DND-41 (cell line): ENCODE results near the gene HCN4.

ENCODE experiments used
- ATAC-seq: fragments of 200-7000 bp; cut with Tn5 transposase; 3 replicates; pipeline ENCODE4 v1.9.1; 2021; ENCODE audit warnings: low read depth; ENCODE audit not compliant: insufficient read depth
- DNase-seq: peaks from one replicate; pipeline ENCODE4 v3.0.0-alpha.2; 2020
- H2AFZ ChIP-seq: 2 replicates; pipeline ENCODE4 v1.6.0; 2012; ENCODE audit warnings: low read depth, low read length
- H3K27ac ChIP-seq: 2 replicates; pipeline ENCODE4 v1.5.1; 2012; ENCODE audit warnings: low read length, inconsistent platforms
- H3K27me3 ChIP-seq: fragments of 200-600 bp; sonication (generic); 2 replicates; pipeline ENCODE4 v1.6.0; 2012; ENCODE audit warnings: low read length, mild to moderate bottlenecking, inconsistent platforms; ENCODE audit not compliant: insufficient read depth, poor library complexity
- H3K36me3 ChIP-seq: 2 replicates; pipeline ENCODE4 v1.5.1; 2012; ENCODE audit warnings: low read length, inconsistent platforms; ENCODE audit not compliant: insufficient read depth
- H3K4me1 ChIP-seq: 2 replicates; pipeline ENCODE4 v1.5.1; 2012; ENCODE audit warnings: mild to moderate bottlenecking, low read length; ENCODE audit not compliant: insufficient read depth
- H3K4me2 ChIP-seq: 2 replicates; pipeline ENCODE4 v1.6.0; 2012; ENCODE audit warnings: mild to moderate bottlenecking, moderate library complexity, low read length, inconsistent platforms; ENCODE audit not compliant: insufficient read depth
- H3K4me3 ChIP-seq, 2 experiments: fragments of 200-600 bp in 1 of 2; shearing (Covaris generic) in 1 of 2; 2 replicates each; pipeline ENCODE4 v1.5.1; 2012 to 2016; ENCODE audit warnings: inconsistent platforms in 2 of 2, low read length in 2 of 2, mild to moderate bottlenecking in 2 of 2, low read depth in 1 of 2, moderate library complexity in 1 of 2
- H3K79me2 ChIP-seq: 2 replicates; pipeline ENCODE4 v1.6.0; 2012; ENCODE audit warnings: low read length, inconsistent platforms; ENCODE audit not compliant: insufficient read depth
- H3K9ac ChIP-seq: 2 replicates; pipeline ENCODE4 v1.6.0; 2012; ENCODE audit warnings: low read depth, mild to moderate bottlenecking, inconsistent platforms, low read length, moderate library complexity
- H3K9me3 ChIP-seq: 2 replicates; pipeline ENCODE4 v1.5.1; 2012; ENCODE audit warnings: low read length, moderate library complexity, mild to moderate bottlenecking, inconsistent platforms; ENCODE audit not compliant: insufficient read depth, severe bottlenecking
- H4K20me1 ChIP-seq: 2 replicates; pipeline ENCODE4 v1.6.0; 2012; ENCODE audit warnings: low read length; ENCODE audit not compliant: insufficient read depth
- CTCF ChIP-seq: IDR thresholded peaks from 2 replicates; pipeline ENCODE4 v1.5.1; 2012; ENCODE audit warnings: borderline replicate concordance, low read length, moderate library complexity, mild to moderate bottlenecking; ENCODE audit not compliant: poor library complexity, severe bottlenecking; ENCODE audit errors: extremely low read depth
- EZH2 ChIP-seq: IDR thresholded peaks from 3 replicates; pipeline ENCODE4 v1.6.1; 2012; ENCODE audit warnings: borderline replicate concordance, low read depth, mild to moderate bottlenecking, moderate library complexity, low read length, inconsistent platforms; ENCODE audit not compliant: severe bottlenecking

HCN4 gene

GRCh38 chr15:73329501-73330200 lies 39.1 kb downstream of the HCN4 start:
- H4K20me1 ChIP-seq = no peaks in the 10 kb centered on the region
- H3K79me2 ChIP-seq = no peaks in the 10 kb centered on the region
- H3K9me3 ChIP-seq = no peaks in the 10 kb centered on the region
- H3K36me3 ChIP-seq = no peaks in the 10 kb centered on the region
- DNase-seq = no peak
- no peaks in the 10 kb centered on the region for H3K27me3 ChIP-seq
- H3K27ac ChIP-seq = no peak overlapping the region
- no peak overlapping the region for H2AFZ ChIP-seq
- no peak overlapping the region for H3K4me2 ChIP-seq
- no peaks in the 10 kb centered on the region for H3K4me1 ChIP-seq
- no peak for TF ChIP-seq EZH2
- no peak for TF ChIP-seq CTCF
- no peak overlapping the region for H3K4me3 ChIP-seq
- no peak for ATAC-seq
- no peak overlapping the region for H3K9ac ChIP-seq

GRCh38 chr15:73328981-73329380 lies 39.8 kb downstream of the HCN4 start:
- TF ChIP-seq CTCF (no peak), EZH2 (no peak)
- Histone ChIP-seq H3K36me3 (no peaks in the 10 kb centered on the region), H3K4me2 (no peak overlapping the region), H3K4me1 (no peaks in the 10 kb centered on the region), H3K4me3 (no peak overlapping the region), H3K27me3 (no peaks in the 10 kb centered on the region), H3K27ac (no peak overlapping the region), H3K79me2 (no peaks in the 10 kb centered on the region), H4K20me1 (no peaks in the 10 kb centered on the region), H2AFZ (no peak overlapping the region), H3K9ac (no peak overlapping the region), H3K9me3 (no peaks in the 10 kb centered on the region)
- DNase-seq = no peak
- no peak for ATAC-seq

GRCh38 chr15:73328149-73328820 lies 40.5 kb downstream of the HCN4 start:
- Histone ChIP-seq H3K9ac (no peak overlapping the region), H3K27me3 (no peaks in the 10 kb centered on the region), H3K27ac (no peak overlapping the region), H3K9me3 (no peaks in the 10 kb centered on the region), H3K79me2 (no peaks in the 10 kb centered on the region), H3K4me1 (no peaks in the 10 kb centered on the region), H3K4me3 (no peak overlapping the region), H3K36me3 (no peaks in the 10 kb centered on the region), H3K4me2 (no peak overlapping the region), H4K20me1 (no peaks in the 10 kb centered on the region), H2AFZ (no peak overlapping the region)
- DNase-seq = no peak
- no peak for TF ChIP-seq EZH2
- TF ChIP-seq CTCF = no peak
- no peak for ATAC-seq
